GM03348 (cell line): Measurements from ENCODE around the gene TTC28.
A peak's percentile ranks its signal among the peaks of the same experiment; 100 is the strongest.

ENCODE experiments used
- DNase-seq: peaks from one replicate; pipeline ENCODE4 v3.0.0; 2012; ENCODE audit warnings: low spot score

The TTC28 gene

DNA sequence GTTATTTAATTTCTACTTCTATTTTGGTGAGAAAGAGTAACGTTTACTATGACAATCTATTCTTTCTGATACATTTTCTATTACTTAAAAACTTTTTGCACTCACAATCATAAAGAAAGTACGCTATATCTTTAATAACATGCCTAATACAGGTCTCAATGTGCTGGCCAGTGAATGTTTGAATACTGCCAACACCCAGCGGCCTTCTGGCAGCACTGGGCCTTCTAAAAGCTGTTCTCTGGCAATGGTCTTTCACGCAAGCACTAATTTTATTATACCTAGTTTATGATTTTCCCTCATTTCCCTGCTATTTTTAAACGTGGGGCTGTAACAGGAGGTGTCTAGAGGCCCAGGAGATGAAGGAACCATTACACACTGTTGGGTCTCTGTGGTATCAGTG is 410.8 kb downstream of the TTC28 start:
- no peak for DNase-seq

DNA sequence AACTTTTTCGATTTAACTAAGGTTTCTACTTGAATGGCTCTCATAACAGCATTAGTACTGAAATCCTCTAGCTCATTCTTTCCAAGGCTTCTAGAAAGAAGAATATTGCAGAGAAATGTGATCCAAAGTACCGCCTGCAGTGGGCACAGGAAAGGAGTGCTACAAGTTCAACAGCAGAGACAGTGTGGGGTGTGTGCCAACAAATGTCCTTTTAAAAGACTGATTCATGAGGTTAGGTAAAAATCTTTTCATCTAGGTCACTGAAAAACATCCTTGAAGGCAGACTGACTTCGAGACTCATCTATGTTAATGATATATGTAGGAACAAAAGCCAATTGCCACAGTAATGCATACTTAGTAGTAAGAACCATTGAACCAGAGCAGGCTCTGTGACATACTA is 411.5 kb downstream of the TTC28 start:
- no peak for DNase-seq

DNA sequence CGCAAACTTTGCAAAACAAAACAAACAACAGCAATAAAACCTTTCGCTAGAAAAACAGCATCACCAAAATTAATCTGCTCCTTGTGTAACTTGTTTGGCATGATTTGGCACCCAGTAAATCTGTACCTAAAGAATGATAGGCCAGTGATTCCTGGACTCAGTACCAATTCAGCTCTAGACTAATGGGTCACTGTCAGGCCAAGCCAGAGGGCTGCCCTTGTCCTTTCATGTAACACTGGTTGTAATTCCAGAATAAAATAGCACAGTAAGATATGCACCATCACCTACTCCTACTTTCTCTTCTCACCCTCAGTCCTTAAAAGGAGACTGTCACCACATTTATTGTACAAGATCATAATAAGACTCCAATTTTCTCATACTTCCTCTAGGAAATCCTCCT is 419.0 kb downstream of the TTC28 start:
- no peak for DNase-seq

DNA sequence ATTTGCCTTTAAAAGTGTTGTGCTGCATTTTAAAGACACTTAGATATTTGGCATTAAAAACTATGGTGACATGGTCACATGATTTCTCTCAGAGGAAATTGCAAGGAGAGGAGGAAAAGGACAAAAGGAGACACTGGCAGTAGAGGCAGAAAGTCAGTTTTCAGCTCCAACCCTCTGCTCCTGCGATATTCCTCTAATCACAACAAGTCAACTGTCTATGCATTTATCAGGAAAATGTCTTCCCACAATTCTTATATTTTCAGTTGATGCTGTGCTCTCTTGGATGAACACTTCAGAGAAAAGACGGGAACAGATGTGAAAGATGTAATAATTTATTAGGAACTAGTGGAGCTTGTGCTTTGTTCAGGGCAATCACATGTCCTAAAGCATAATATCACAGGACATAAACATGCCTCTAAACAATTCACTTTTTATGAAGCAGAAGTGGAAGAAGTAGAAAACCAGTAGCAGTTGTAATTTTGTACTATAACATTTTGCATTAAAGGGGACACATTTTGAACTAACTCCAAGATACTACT is 419.8 kb downstream of the TTC28 start:
- DNase-seq = no peak

DNA sequence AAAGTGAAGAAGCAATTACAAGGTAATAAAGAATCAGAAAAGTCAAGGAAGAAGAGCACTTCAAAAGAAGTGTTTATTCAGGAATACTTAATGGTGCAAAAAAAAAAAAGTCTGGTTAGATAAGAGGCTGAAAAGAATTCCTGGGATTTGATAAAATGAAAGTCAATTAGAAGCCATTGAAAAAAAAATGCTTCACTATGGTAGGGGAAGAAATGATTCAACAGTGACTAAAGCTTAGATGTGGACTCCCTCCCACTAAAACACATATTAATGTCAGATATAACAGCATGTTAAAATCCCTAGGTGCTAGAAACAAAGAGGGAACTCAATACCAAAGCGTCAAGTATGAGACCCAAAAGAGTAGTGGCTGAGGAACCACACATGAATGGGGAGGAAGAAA is 425.2 kb downstream of the TTC28 start:
- DNase-seq = no peak

DNA sequence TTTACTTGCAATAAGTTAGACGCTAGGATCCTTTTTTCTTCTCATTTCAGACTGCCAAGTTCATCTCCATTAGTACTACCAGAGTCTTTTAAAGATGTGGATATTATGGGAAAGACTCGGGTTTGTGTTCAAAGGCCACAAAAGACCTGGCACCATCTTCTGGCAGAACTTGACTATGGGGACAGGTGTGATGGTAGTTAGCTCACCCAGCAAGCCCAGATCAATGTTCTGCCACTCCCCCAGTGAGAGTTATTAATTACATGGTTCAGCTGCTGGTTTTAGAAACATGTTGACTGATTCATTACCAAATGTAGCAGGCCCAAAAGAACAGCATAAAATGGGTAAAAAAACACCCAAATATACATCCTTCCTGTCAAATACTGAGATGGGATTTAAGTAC is 427.1 kb downstream of the TTC28 start:
- DNase-seq = no peak

DNA sequence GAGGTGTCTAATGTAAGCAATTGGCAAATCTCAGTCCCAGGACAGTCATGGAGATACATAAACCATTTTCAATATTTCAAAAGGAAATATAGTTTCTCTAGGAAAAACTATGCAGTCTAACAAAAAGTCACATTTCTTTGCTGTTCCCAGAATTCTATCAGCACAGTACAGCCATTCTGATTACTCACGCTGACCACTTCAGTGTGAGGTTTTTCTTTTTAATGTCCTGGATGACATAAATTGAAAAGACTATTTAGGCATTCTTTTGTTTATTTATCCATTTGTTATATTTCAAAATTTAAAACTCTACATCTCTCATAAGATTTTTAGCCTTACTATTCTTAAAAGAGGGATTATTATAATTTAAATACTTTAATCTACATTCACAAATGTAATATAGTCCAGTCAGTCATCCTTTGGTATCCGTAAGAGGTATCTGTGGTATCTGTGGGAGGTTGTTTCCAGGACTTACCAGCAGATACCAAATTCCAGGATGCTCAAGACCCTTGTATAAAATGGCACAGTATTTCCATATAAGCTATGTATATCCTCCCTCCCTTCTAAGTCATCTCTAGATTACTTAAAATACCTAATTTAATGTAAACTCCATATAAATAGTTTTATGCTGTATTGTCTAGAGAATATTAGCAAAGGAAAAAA is 429.5 kb downstream of the TTC28 start:
- no peak for DNase-seq

DNA sequence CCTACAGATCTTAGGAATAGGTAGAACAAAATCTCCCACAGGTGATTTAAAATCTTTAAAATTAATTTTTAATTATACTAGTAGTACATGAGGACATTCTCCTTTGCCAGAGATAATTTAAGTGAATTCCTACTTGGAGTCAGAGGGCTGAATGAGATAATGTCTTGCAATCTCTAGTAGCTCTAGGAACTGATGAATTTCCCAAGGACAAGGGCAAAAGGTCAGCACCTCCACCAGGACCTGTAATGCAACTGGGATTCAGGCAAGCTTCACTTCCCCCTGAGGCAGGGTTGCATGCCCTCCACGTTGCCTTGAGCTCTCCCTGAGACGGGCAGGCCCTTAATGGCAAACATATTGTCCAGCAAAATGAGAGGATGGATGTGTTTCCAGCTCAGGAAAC is 430.2 kb downstream of the TTC28 start:
- DNase-seq = no peak

DNA sequence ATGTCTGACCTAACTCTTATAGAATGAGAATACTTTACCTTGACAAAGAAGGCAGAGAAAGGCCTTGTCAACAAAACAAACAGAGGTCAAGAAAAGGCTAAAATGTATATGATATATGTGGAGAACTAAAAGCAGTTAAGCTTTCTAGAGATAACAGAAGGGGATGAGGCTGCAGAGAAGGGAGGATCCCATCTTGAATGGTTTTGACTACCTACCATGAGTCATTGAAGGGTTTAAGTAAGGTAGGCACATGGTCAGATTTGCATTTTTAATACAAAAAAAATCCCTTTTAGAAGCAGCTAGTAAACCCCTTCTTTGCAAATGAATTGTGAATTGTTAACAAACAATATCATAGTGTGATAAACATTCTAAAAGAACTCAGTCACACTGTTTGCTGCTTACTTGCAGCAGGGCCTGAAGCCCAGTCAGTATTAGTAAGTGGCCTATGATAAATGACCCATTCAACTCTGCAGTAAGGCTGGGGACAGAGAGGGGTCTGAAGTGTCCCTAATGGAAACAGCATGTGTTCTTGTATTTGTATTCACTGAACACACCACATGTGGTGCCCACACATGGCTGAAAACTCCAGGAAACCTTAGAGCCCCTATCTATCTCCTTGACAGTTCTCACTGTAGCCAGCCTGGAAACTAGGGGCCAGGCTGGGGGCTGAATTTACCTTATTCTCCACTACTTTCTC is 431.8 kb downstream of the TTC28 start:
- DNase-seq = no peak

DNA sequence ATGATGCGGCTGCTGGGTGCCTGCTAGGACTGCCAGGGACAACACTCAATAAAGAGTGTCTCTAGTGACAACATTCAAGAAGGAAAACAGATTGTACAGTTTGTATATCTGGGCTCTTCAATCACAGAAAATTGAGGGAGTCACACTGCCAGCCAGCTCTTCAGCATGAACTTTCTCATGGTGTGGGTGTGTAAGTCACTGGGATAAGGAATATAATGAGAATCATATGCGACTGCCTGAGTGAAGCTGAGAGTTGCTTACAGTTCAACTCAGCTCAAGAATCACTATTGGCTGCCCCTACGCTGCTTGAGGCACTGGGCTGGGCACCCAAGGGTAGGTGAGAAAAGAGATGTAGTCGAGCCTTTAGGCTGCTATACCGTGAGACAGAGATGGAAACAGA is 432.5 kb downstream of the TTC28 start:
- DNase-seq = peak; percentile 35

DNA sequence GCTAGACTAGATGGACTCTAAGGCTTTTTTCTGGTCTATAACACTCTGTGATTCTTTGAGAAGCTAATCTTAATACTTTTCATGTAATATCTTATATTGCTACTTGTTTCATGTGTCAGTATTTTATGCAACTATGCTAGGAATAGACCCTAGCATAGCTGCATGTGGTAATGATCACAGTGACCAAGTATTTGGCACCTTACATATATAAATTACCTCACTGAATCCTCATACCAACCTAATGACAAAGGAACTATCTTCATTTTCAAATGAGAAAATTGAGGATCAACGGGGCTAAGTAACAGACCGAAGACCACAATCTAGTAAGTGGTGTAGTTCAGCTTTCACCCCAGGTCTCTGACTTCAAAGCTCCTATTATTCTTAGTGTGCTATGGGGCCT is 433.2 kb downstream of the TTC28 start:
- peak; percentile 64 for DNase-seq

DNA sequence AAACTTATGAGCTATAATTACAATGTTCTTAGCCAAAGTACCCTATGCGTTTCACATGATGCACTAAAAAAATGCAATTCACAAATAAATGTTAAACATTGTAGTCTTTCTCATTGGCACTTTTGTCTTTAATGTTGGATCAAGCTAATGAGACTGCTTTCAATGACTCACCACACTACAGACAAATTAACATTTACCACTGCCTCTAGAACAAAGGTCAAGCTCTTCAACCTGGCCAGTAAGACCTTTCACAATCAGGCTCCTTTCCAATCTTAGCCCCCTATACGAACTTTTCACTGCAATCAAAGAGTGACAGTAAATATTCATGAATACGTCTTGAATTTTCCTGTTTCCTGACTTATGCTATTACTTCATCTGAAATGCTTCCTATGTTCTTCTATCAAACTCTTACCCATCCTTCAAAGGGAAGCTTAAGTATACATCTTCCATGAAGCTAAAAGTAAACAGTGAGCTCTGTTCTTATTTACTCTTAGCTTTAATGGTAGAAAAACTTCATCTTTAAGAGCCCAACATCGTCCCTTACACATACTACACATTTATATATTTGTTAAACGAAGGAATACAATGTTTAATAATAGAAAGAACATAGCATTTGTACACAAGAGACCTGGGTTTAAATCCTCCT is 433.9 kb downstream of the TTC28 start:
- DNase-seq = no peak

DNA sequence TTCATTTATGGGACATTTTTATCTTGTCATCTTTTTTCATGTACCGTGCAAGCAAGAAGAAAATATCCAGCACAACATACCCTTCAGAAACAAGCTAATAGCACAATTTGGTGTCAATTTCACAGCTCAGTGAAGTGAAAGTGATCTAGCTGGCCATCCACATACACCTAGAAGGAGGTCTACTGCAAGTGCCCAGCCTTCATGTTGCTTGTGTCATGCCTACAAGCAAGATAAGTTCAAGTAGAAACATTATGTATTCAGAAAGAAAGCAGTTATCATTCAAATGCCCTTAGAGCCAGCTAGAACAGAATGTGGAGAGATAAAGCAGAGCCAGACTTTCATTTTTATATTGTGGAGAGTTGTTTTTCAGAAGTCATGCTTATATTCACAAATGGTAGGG is 434.9 kb downstream of the TTC28 start:
- DNase-seq = no peak

DNA sequence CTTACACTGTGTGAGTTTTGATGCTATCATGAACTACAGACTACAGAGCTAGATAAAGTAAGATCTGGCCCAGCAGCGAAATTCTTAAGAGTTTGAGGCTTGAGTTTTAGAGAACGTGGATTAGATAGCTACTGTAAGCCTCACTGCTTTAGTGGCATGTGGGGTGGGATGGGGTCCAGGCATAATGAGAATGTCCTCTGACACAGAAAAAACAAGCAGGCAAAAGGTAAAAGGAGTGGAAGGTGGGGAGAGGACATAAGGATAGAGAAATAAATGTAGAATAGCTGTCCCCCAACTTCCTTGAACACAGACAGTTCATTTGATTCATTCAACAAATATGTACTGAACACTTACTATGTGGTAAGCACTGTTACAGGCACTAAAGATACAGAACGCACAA is 436.1 kb downstream of the TTC28 start:
- no peak for DNase-seq

DNA sequence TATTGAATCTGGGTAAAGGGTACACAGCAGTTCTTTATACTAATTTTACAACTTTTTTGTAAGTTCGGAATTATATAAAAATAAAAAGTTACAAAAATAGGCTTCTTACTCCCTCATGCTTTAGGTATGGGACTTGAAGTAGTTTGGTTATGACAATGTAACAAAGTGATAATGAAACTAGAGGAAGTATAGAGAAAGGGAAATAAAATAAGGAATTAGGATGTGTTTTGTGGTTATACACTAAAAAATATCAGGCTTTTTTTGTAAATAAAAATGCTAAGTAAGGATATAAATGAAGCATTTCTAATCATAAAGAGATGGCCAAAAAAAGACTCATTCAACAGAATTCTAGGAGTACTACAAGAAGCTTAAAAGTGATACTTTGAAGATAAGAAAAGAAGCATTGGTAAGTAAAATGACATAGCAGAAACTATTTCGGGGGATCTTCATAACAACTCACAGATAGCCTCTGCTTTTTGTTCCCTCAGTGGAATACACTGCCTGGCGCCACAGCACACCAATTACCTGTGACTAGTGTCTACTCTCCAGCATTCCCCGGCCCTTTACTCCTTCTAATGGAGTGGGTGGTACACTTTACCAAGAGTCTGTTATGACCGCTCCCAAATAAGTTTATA is 437.9 kb downstream of the TTC28 start:
- DNase-seq = no peak

DNA sequence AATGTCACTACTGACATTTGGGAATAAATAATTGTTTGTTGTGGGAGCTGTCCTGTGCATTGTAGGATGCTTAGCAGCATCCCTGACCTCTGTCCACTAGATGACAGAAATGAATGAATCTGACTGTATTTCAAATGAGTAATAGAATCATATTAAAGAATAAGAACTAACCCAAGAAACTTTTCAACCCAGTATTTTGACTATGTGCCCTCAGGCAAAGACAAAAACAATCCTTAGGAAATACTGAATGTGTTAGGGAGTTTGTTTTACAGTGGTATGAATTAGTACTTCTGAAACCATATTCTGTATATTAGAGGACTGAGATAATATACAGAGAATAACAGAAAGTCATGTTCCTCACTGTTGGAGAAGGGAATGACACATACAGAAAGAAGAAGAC is 439.7 kb downstream of the TTC28 start:
- DNase-seq = no peak

DNA sequence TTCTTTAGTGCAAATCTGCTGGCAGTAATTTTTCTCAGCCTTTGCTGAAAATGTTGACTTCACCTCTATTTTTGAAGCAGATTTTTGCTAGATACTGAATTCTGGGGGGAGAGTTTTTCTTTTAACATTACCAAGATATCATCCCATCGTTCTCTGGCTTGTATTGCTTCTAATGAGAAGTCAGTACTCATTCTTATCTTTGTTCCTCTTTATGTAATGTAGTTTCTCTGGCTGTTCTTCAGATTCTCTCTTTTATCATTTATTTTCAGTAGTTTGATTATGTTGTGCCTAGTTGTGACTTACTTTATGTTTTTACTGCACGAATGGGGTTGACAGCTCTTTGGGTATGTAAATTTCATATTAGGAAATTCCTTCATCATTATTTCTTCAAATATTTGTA is 441.9 kb downstream of the TTC28 start:
- no peak for DNase-seq

DNA sequence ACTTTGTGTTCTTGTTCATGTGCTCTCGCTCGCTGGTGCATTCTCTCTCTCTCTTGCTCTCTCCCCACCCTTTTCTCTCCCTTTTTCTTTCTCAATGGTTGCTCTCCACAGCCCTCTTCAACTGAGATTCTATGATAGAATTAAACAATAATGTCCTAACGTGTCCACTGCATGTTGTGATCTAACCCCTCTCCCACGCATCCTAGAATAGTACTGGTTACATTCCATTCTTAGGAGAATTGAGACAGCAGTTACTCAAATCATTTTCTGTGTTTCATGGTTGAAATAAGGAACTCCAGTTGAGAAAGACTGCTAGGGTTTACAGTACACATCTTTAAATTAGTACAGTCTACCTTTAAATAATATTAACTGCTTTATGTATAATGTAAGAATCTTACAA is 442.5 kb downstream of the TTC28 start:
- no peak for DNase-seq

DNA sequence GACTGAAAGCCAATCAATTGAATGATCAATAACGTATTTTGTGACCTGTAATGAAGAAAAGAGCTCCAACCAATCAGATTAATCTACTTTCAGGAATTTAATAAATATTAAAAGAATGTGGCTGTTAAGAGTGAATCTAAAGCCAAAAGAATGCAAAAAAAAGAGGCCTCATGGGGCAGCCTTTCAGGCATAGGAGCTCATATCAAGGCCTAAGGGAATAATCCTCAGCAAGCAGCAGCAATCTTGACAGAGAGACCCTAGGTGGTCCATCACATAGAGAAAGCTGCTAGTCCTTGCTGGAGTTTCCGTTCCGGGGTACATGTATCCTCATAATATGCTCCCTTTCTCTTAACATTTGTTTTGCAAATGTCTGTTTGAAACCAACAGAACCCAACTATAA is 447.4 kb downstream of the TTC28 start:
- DNase-seq = no peak

DNA sequence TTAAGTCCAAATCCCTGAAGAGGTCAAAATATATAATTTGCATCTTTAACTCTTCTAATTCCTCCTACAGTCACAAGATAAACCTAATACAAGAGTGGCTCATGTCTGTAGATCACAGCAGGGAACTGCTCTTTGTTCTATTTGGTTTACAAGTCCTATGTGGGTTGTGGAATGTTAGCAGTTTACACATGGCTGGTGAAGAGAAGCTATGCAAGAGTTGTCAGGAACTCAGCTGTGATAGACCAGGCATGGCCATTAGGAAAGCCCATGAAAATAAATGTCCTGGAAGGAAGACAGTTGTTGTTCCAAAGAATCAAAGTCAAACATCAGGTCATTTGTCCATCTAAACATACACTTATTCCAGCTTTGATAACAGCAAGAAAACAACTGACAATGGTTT is 448.2 kb downstream of the TTC28 start:
- peak; percentile 55 for DNase-seq

DNA sequence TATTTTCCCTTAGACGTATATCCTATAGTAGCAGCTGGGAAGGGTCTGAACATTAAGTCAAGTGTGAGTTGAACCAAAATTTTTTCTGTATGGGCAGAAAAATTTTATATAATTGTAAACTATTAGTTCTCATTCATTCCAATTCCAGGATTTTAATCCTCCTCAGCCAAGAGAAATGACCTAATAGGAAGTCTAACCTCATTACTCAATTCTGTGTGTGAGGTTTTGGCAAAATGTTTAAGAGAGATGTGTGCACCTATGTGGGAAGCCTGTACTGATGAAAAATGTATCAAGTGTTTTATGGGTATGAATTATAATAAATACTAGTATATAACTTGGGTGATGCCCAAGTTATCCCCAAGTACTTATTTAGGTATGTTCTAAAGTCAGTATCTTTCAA is 449.0 kb downstream of the TTC28 start:
- peak; percentile 39 for DNase-seq

DNA sequence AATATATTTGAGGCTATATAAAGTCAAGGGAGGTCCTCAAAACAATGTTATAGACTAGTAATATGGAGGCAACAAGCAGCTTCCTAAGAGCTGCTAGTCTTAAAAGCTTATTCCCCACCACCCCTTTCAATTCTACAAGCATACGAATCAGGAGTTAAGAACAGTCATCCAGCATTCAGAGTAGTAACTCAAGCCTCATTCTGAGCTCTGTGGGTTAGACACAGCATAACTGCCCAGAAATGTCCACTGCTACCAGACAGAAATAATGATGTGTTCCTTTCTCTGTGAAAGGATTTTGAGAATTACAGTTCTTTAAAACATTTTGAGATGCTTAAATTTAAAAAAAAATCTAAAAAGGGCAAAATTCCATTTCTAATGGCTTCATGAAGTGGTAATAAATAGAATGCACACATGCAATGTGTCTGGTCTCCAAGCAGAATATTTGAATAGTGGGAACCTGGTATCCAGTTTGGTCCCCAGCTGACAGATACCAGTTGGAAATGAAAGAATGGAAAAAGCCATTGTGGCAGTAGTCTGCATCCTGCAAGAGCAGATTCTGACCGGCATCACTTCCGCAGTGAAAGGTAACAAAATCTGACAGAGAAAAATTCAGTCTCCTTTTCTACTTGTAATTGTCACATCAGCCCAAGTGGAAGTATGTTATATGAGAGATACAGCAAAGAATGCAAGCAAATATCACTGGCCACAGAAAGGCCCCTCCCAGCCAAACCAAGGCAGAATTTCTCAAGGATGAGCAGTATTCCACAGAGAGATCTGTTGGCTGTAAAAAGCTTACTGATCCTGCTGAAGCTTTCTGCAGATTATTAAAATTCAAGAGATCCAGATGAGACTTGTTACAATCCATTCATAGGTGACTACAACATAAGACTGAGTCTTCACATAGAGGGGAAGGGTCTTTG is 449.8 kb downstream of the TTC28 start:
- DNase-seq = peak; percentile 75
